ENCODE results near the gene ZIM2.

DNA sequence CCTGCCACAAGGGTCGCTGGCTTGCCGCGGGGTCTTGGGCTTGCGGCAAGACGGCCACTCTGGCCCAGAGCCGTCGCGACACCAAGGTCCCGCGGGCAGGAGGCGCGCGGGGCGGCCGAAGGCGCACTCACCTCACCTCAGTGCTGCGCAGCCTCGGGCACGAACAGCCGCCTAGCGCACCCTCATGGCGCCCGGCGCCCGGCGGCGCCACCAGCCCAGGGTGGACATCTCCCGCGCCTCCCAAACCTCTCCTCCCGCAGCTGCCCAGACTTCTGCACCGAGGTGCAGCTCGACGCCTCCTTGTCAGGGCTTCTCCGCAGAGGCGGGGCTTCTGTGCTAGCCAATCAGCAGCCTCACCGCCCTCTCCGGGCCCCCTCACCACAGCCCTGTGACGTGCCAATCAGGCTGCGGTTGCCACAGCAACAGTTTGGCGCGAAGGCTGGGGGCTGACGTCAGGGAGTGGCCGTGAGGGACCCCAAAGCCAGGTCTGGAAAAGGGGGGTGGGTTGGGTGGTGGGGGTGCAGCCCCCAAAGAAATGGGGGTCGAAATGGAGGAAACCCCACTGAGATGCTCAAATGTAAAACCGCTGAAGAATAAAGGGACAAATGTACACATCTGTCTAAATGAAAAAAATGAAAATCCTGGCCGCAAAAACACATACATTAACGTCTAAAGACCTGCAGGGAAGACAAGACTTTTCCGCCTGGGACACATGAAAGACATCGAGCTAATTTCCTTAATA is at the start of gene ZIM2, which contains the start of gene PEG3:
- TF ChIP-seq POLR2A (conservative IDR thresholded peaks at IDR 0.05) (no peak), RFX5 (IDR thresholded peaks at IDR 0.05; ENCODE audit: low read depth, low read length) (no peak)
